OCI-LY1 (cell line): Measurements from ENCODE around the gene RELA.

Source experiments
- CTCF ChIP-seq: fragments of 200-600 bp; sonication (generic), shearing (Covaris generic); IDR thresholded peaks from 2 replicates; pipeline ENCODE4 v1.5.1; 2017; ENCODE audit warnings: mild to moderate bottlenecking, antibody characterized with exemption, low read length, moderate library complexity, mixed read lengths
- EZH2 ChIP-seq: fragments of 200-600 bp; sonication (generic), shearing (Covaris generic); IDR thresholded peaks from 2 replicates; pipeline ENCODE4 v1.8.0; 2017; ENCODE audit warnings: borderline replicate concordance, mixed run types, mild to moderate bottlenecking, antibody characterized with exemption, low read length, moderate library complexity, mixed read lengths

GRCh38 chr11:65636108-65637031 is 26.3 kb downstream of the RELA start:
- no peak for TF ChIP-seq CTCF
- TF ChIP-seq EZH2 = no peak
